CD4-positive, alpha-beta memory T cell (primary cell): Measurements from ENCODE around the gene DGKD. TPM values are rescaled to one million over a fixed set of nuclear protein-coding genes. Genes with fewer than 3 reads are reported as not detected.

Experiments used
- CTCF ChIA-PET: fragments of 350-600 bp; sonication (Branson Sonifier 250); formaldehyde crosslinking; loops from one replicate; lab custom pipeline; 2021; ENCODE audit warnings: inconsistent platforms; ENCODE audit not compliant: partially characterized antibody; lab: Charles Lee
- POLR2A ChIA-PET: fragments of 350-600 bp; sonication (Branson Sonifier 250); formaldehyde crosslinking; loops from one replicate; lab custom pipeline; 2021; ENCODE audit not compliant: partially characterized antibody; lab: Charles Lee
- DNase-seq, 5 donors: peaks; one replicate each; pipeline versions ENCODE4 v3.0.0 to v3.0.0-alpha.2; 2020 to 2022; ENCODE audit warnings: mixed read lengths in 1 of 5
- H3K27ac ChIP-seq: one replicate; pipeline ENCODE4 v1.7.0; 2013; ENCODE audit warnings: low read depth, low read length
- H3K27me3 ChIP-seq: 2 replicates; pipeline ENCODE4 v1.7.0; 2013; ENCODE audit warnings: mild to moderate bottlenecking, low read length, moderate library complexity; ENCODE audit not compliant: insufficient read depth
- H3K36me3 ChIP-seq: 2 replicates; pipeline ENCODE4 v1.7.0; 2013; ENCODE audit warnings: mild to moderate bottlenecking, low read length, moderate library complexity; ENCODE audit not compliant: insufficient read depth
- H3K4me1 ChIP-seq: 2 replicates; pipeline ENCODE4 v1.7.0; 2013; ENCODE audit warnings: mild to moderate bottlenecking, low read length, moderate library complexity; ENCODE audit not compliant: insufficient read depth
- H3K4me3 ChIP-seq, 2 donors: one replicate each; pipeline ENCODE4 v1.7.0; 2013; ENCODE audit warnings: low read length in 2 of 2, mild to moderate bottlenecking in 1 of 2
- H3K9me3 ChIP-seq, 2 donors: one replicate each; pipeline ENCODE4 v1.7.0; 2013; ENCODE audit warnings: low read length in 2 of 2, control low read depth in 1 of 2; ENCODE audit not compliant: control insufficient read depth in 1 of 2
- H3K27ac Mint-ChIP-seq, 7 donors: one replicate each; pipeline ENCODE4 v1.8.0; 2020 to 2021; ENCODE audit warnings: mixed read lengths in 7 of 7, mild to moderate bottlenecking in 6 of 7, inconsistent platforms in 3 of 7, moderate library complexity in 3 of 7
- H3K27me3 Mint-ChIP-seq, 2 donors: one replicate each; pipeline ENCODE4 v1.8.0; 2020 to 2021; ENCODE audit warnings: mixed read lengths in 2 of 2
- H3K36me3 Mint-ChIP-seq, 2 donors: one replicate each; pipeline ENCODE4 v1.8.0; 2020 to 2021; ENCODE audit warnings: mixed read lengths in 2 of 2, inconsistent platforms in 1 of 2, mild to moderate bottlenecking in 1 of 2
- H3K4me1 Mint-ChIP-seq, 4 donors: one replicate each; pipeline ENCODE4 v1.8.0; 2020 to 2021; ENCODE audit warnings: mixed read lengths in 4 of 4, mild to moderate bottlenecking in 1 of 4
- H3K4me3 Mint-ChIP-seq, 8 donors: one replicate each; pipeline ENCODE4 v1.8.0; 2020 to 2021; ENCODE audit warnings: mixed read lengths in 8 of 8, mild to moderate bottlenecking in 7 of 8, moderate library complexity in 6 of 8, inconsistent platforms in 3 of 8
- H3K9me3 Mint-ChIP-seq, 8 donors: one replicate each; pipeline ENCODE4 v1.8.0; 2020 to 2021; ENCODE audit warnings: mixed read lengths in 8 of 8, mild to moderate bottlenecking in 5 of 8, inconsistent platforms in 3 of 8, moderate library complexity in 1 of 8
- intact Hi-C: fragments of 100-400 bp; cut with micrococcal nuclease; formaldehyde crosslinking; loops from one replicate; pipeline ENCODE4 v1.15.1; 2023
- polyA plus RNA-seq, 2 donors: library from polyadenylated mRNA; unstranded; fragments of 300-500 nt; fragmentation: Illumina TruSeq; gene quantifications; one replicate each; pipeline ENCODE4 v1.2.3, GENCODE V29; 2021
- total RNA-seq, 2 experiments: library from RNA; stranded (reverse); gene quantifications; one replicate each; pipeline ENCODE4 v1.2.3, GENCODE V29; 2021

Gene DGKD
- total and polyA plus RNA-seq, 4 experiments from 2014 or later, result 8.9 to 136 (median 78.8) TPM

DNA sequence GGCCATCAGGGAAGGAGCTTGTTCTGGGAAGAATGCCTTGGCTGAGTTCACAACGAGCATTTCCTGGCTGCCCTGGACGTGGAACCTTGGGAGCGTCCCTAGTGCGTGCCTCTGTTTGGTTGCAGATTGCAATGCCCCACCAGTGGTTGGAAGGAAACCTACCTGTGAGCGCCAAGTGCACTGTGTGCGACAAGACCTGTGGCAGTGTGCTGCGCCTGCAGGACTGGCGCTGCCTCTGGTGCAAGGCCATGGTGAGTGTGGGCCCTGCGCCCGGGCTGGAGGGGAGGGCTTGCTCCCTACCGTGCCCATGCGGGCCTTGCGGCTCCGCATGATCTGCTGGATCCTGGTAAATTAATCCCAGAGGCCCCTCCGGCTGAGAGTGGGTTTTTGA is 81.9 kb downstream of the DGKD start:
- no peak overlapping the region for H3K4me3 Mint-ChIP-seq
- intact Hi-C loops, result no loop called here
- Histone ChIP-seq H3K27me3 (no peaks in the 10 kb centered on the region), H3K36me3 (peaks cover 57% of the 10 kb centered on the region), H3K4me1 (no peaks in the 10 kb centered on the region), H3K27ac (no peak overlapping the region), H3K9me3 (no peaks in the 10 kb centered on the region), H3K4me3 (no peak overlapping the region)
- no peaks in the 10 kb centered on the region for H3K27me3 Mint-ChIP-seq
- peaks cover 0 to 4% (median 0%) of the 10 kb centered on the region in 8 donors for H3K9me3 Mint-ChIP-seq
- H3K36me3 Mint-ChIP-seq, result peaks cover 54 to 67% of the 10 kb centered on the region in 2 donors
- no peak for DNase-seq
- H3K27ac Mint-ChIP-seq, result peak overlapping the region in 3 of 7 donors; percentile 22 to 61 (median 23)
- CTCF ChIA-PET, result interaction anchor here (0.6 to 1.6 kb wide), 6 partner anchors 14 to 35 kb away, joined by 3 to 9 read pairs (median 4); no protein-coding TSS in a partner anchor
- POLR2A ChIA-PET, result interaction anchor here (1.2 to 4.4 kb wide), 2 partner anchors 17 to 30 kb away, joined by 4 to 20 read pairs; no protein-coding TSS in a partner anchor
- peaks cover 5 to 19% (median 18%) of the 10 kb centered on the region in 4 donors for H3K4me1 Mint-ChIP-seq

DNA sequence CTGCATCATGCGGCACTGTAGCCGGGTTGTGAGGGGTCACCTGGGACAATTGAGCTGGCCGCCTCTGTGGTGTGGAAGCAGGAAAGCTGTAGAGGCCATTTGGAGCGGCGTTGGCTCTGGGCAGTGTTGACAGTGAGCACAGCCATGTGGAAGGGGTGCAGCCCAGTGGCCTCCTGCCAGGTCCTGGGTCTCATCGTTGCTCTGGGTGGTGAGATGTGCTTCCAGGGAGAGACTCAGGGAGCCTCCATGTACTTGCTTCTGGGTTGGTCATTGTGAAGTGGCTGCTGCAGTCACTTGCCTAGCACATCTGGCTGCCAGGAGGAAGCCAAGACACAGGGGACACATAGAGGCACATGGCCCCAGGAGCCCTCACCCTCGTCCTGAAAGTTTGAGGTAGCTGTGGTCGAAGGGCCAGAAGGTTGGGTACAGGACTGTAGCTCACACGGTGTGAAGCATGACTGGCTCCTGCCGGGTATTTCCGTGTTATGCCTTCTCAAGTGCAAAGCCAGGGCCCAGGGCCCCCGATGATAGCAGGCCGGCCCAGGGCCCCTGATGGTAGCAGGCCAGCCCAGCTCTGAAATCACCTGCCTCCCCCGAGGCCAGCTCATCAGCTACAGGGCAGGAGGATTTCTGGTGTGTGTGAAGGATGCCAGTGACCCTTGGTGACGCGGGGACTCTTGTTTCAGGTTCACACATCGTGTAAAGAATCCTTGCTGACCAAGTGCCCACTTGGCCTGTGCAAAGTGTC is 82.6 kb downstream of the DGKD start:
- no peak overlapping the region for H3K4me3 Mint-ChIP-seq
- ChIA-PET POLR2A (interaction anchor here (1.2 to 4.4 kb wide), 3 partner anchors 16 to 31 kb away, joined by 3 to 20 read pairs (median 4); no protein-coding TSS in a partner anchor), CTCF (interaction anchor here (0.9 to 1.6 kb wide), 3 partner anchors 15 to 33 kb away, joined by 4 to 9 read pairs (median 6); no protein-coding TSS in a partner anchor)
- Histone ChIP-seq H3K4me1 (no peaks in the 10 kb centered on the region), H3K4me3 (no peak overlapping the region), H3K27me3 (no peaks in the 10 kb centered on the region), H3K36me3 (peaks cover 62% of the 10 kb centered on the region), H3K9me3 (no peaks in the 10 kb centered on the region), H3K27ac (no peak overlapping the region)
- DNase-seq, result no peak
- no peaks in the 10 kb centered on the region for H3K27me3 Mint-ChIP-seq
- H3K9me3 Mint-ChIP-seq, result peaks cover 0 to 4% (median 0%) of the 10 kb centered on the region in 8 donors
- H3K27ac Mint-ChIP-seq, result peak overlapping the region in 4 of 7 donors; percentile 12 to 87 (median 52)
- peaks cover 54 to 70% of the 10 kb centered on the region in 2 donors for H3K36me3 Mint-ChIP-seq
- H3K4me1 Mint-ChIP-seq, result peaks cover 5 to 20% (median 13%) of the 10 kb centered on the region in 4 donors
- intact Hi-C loops, result no loop called here

DNA sequence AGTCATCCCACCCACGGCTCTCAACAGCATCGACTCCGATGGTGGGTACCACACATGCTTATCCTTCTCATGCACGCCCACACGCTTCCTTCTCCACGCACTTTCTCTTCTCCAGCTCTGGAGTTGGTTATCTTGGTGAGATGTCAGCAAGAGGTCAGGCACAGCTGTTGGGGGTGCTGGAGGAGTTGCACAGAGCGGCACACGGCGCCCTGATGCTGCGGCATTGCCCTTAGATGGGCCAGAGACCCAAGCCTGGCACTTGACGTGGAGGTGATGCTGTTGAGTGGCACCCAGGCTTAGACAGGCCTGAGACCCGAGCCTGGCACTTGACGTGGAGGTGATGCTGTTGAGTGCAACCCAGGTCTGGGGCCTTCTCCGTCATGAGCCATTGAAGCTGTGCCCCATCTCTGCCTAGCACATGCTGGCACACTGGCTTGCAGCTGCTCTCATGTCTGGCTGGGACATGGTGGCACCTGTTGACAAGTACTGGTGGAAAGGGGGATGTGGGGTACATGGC is 83.2 kb downstream of the DGKD start:
- Mint-ChIP-seq H3K36me3 (peaks cover 54 to 75% of the 10 kb centered on the region in 2 donors), H3K27ac (peak overlapping the region in 1 of 7 donors; percentile 52), H3K9me3 (peaks cover 0 to 4% (median 0%) of the 10 kb centered on the region in 8 donors), H3K4me1 (peaks cover 7 to 20% (median 15%) of the 10 kb centered on the region in 4 donors), H3K27me3 (no peaks in the 10 kb centered on the region), H3K4me3 (no peak overlapping the region)
- ChIA-PET CTCF (interaction anchor here (1.4 to 1.6 kb wide), 2 partner anchors 18 to 33 kb away, joined by 4 to 9 read pairs; no protein-coding TSS in a partner anchor), POLR2A (interaction anchor here (1.4 to 4.4 kb wide), 2 partner anchors 16 to 19 kb away, joined by 3 to 20 read pairs; no protein-coding TSS in a partner anchor)
- Histone ChIP-seq H3K4me3 (no peak overlapping the region), H3K27ac (no peak overlapping the region), H3K36me3 (peaks cover 65% of the 10 kb centered on the region), H3K4me1 (no peaks in the 10 kb centered on the region), H3K27me3 (no peaks in the 10 kb centered on the region), H3K9me3 (no peaks in the 10 kb centered on the region)
- intact Hi-C loops, result no loop called here
- DNase-seq, result no peak

DNA sequence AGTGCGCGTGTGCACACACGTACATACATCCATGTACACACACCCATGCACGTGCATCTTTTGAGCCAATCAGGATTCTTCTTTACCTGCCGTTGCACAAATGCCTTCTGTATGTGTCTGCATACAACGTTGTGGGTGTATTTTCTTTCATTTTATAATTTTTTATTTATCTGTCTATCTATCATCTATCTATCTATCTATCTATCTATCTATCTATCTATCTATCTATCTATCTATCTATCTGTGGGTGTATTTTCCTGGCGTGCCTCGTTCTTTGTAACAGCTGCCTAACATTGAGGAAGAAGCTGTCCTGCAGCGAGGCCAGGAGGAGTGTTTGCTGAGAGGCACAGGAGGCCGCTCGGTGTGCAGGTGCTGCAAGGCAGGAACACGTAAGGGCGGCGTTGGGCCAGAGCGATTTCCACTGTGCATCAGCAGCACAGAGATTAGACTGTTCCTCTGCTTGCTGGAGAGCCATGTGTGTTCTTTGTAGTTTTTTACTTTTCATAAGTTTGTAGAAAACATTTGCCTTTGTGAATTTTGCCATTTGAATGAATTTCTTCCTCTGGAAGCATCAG is 84.4 kb downstream of the DGKD start:
- H3K4me1 ChIP-seq, result peaks cover 7% of the 10 kb centered on the region
- ChIA-PET POLR2A (interaction anchor here (2.2 to 4.4 kb wide), 2 partner anchors 20 to 34 kb away, joined by 6 to 20 read pairs; no protein-coding TSS in a partner anchor), CTCF (interaction anchor here (0.8 to 12.9 kb wide), 4 partner anchors 8 to 37 kb away, joined by 3 to 510 read pairs (median 4); no protein-coding TSS in a partner anchor)
- H3K27me3 ChIP-seq, result no peaks in the 10 kb centered on the region
- H3K36me3 ChIP-seq, result peaks cover 65% of the 10 kb centered on the region
- intact Hi-C loops, result no loop called here
- Mint-ChIP-seq H3K27ac (peak overlapping the region in 3 of 7 donors; percentile 17 to 83 (median 48)), H3K36me3 (peaks cover 50 to 76% of the 10 kb centered on the region in 2 donors), H3K27me3 (no peaks in the 10 kb centered on the region), H3K4me3 (no peak overlapping the region), H3K4me1 (peaks cover 11 to 21% (median 15%) of the 10 kb centered on the region in 4 donors), H3K9me3 (peaks cover 0 to 4% (median 0%) of the 10 kb centered on the region in 8 donors)
- H3K9me3 ChIP-seq, result no peaks in the 10 kb centered on the region
- DNase-seq, result no peak
- no peak overlapping the region for H3K27ac ChIP-seq
- H3K4me3 ChIP-seq, result no peak overlapping the region

DNA sequence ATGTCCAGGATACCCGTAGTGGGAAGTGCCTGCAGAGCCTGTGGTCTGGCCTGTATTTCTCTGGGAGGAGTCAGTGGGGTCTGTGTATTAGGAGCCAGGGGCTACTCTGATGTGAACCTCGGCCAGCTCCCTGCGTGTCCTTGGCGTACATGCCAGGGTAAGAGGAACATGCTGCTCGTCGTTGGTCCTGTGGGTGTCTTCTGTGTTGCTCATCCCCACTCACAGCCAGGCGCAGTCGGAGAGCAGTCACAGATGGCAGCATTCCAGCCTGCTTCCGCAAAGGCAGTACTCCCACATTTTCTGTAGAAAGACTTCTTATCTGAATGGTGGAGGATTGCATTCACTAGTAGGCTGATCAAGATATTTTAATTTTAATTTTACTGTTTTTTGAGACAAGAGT is 84.9 kb downstream of the DGKD start:
- Histone ChIP-seq H3K4me1 (peaks cover 7% of the 10 kb centered on the region), H3K9me3 (no peaks in the 10 kb centered on the region), H3K4me3 (no peak overlapping the region), H3K36me3 (peaks cover 71% of the 10 kb centered on the region), H3K27me3 (no peaks in the 10 kb centered on the region), H3K27ac (no peak overlapping the region)
- Mint-ChIP-seq H3K27ac (peak overlapping the region in 4 of 7 donors; percentile 17 to 60 (median 38)), H3K9me3 (peaks cover 0 to 4% (median 0%) of the 10 kb centered on the region in 8 donors), H3K27me3 (no peaks in the 10 kb centered on the region), H3K4me1 (peaks cover 11 to 27% (median 17%) of the 10 kb centered on the region in 4 donors), H3K4me3 (no peak overlapping the region), H3K36me3 (peaks cover 50 to 78% of the 10 kb centered on the region in 2 donors)
- intact Hi-C loops, result no loop called here
- no peak for DNase-seq
- CTCF ChIA-PET, result interaction anchor here (0.8 to 12.9 kb wide), 4 partner anchors 9 to 37 kb away, joined by 3 to 510 read pairs (median 4); no protein-coding TSS in a partner anchor
- POLR2A ChIA-PET, result interaction anchor here (2.2 to 4.4 kb wide), 2 partner anchors 20 to 35 kb away, joined by 6 to 20 read pairs; no protein-coding TSS in a partner anchor

DNA sequence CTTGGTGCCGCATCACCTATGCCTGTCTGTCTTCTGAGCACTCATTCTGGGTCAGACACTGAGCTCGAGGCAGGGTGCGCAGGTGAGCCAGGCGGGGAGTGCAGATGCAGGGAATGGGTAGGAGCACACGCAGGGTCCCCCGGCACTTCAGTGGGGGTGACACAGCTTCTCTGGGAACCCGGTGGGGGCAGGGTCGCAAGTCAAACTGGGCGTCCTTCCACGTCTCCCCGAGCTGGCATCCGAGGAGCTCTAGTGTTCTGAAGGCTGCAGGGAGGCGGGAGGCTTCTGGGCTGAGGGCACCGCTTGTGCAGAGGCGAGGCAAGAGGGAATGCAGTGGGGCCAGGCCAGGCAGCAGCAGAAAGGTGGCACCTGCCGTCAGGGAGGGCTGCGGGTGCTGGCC is 86.0 kb downstream of the DGKD start:
- H3K9me3 Mint-ChIP-seq, result peaks cover 0 to 4% (median 0%) of the 10 kb centered on the region in 8 donors
- no peaks in the 10 kb centered on the region for H3K9me3 ChIP-seq
- peaks cover 10 to 29% (median 14%) of the 10 kb centered on the region in 4 donors for H3K4me1 Mint-ChIP-seq
- ChIA-PET CTCF (interaction anchor here (1.3 to 12.9 kb wide), 2 partner anchors 22 to 38 kb away, joined by 6 to 510 read pairs; no protein-coding TSS in a partner anchor), POLR2A (interaction anchor here (1.2 to 2.2 kb wide), 3 partner anchors 19 to 36 kb away, joined by 4 to 6 read pairs (median 4); no protein-coding TSS in a partner anchor)
- H3K4me3 ChIP-seq, result no peak overlapping the region
- no peaks in the 10 kb centered on the region for H3K27me3 Mint-ChIP-seq
- peaks cover 7% of the 10 kb centered on the region for H3K4me1 ChIP-seq
- no peak overlapping the region for H3K4me3 Mint-ChIP-seq
- no peak overlapping the region for H3K27ac ChIP-seq
- no peaks in the 10 kb centered on the region for H3K27me3 ChIP-seq
- H3K36me3 ChIP-seq, result peaks cover 69% of the 10 kb centered on the region
- peak overlapping the region in 3 of 7 donors; percentile 29 to 82 (median 81) for H3K27ac Mint-ChIP-seq
- no peak for DNase-seq
- peaks cover 51 to 78% of the 10 kb centered on the region in 2 donors for H3K36me3 Mint-ChIP-seq
- intact Hi-C loops, result no loop called here
